H1 (cell line): Measurements from ENCODE around the gene ATF7. TPM values are rescaled to one million over a fixed set of nuclear protein-coding genes. Genes with fewer than 3 reads are reported as not detected.

Experiments
- CTCF ChIA-PET: fragments of 300-600 bp; sonication (Branson Sonifier 250); formaldehyde crosslinking; loops from one replicate; lab custom pipeline; 2021; ENCODE audit not compliant: partially characterized antibody; lab: Charles Lee
- POLR2A ChIA-PET: fragments of 300-600 bp; sonication (Branson Sonifier 250); formaldehyde crosslinking; loops from one replicate; lab custom pipeline; 2021; ENCODE audit warnings: inconsistent platforms; ENCODE audit not compliant: partially characterized antibody; lab: Charles Lee
- DNase-seq, 2 experiments: peaks; one replicate each; pipeline versions ENCODE4 v3.0.0 to v3.0.0-alpha.2; 2010 to 2022; ENCODE audit warnings: low spot score in 2 of 2, low read depth in 1 of 2, mixed read lengths in 1 of 2
- FAIRE-seq: peaks from 2 replicates; lab custom pipeline; 2011; peaks lifted over from hg19 to GRCh38; lab: Jason Lieb, UNC
- H2AFZ ChIP-seq: 2 replicates; pipeline ENCODE4 v1.8.1; 2012; ENCODE audit warnings: low read length, inconsistent platforms
- H2AK5ac ChIP-seq: 2 replicates; pipeline ENCODE4 v1.6.1; 2013; ENCODE audit warnings: low read depth, low read length
- H2BK120ac ChIP-seq: replicated peaks from 2 replicates; pipeline ENCODE3; 2013; ENCODE audit warnings: low read depth, low read length, inconsistent platforms
- H2BK12ac ChIP-seq: 2 replicates; pipeline ENCODE4 v1.6.1; 2013; ENCODE audit warnings: low read depth, low read length
- H2BK15ac ChIP-seq: 2 replicates; pipeline ENCODE4 v1.6.1; 2013; ENCODE audit warnings: low read length
- H2BK20ac ChIP-seq: 2 replicates; pipeline ENCODE4 v1.6.1; 2013; ENCODE audit warnings: low read length
- H2BK5ac ChIP-seq: 2 replicates; pipeline ENCODE4 v1.6.1; 2013; ENCODE audit warnings: low read depth, low read length
- H3K14ac ChIP-seq: 2 replicates; pipeline ENCODE4 v1.6.1; 2013; ENCODE audit warnings: inconsistent platforms; ENCODE audit not compliant: insufficient read length
- H3K18ac ChIP-seq: 2 replicates; pipeline ENCODE4 v1.6.1; 2013; ENCODE audit warnings: low read length; ENCODE audit errors: extremely low read depth
- H3K23ac ChIP-seq: 2 replicates; pipeline ENCODE4 v1.6.1; 2013; ENCODE audit warnings: inconsistent platforms; ENCODE audit not compliant: insufficient read length
- H3K23me2 ChIP-seq: 2 replicates; pipeline ENCODE4 v1.6.1; 2013; ENCODE audit warnings: low read depth, low read length
- H3K27ac ChIP-seq: 2 replicates; pipeline ENCODE4 v1.6.1; 2011; ENCODE audit warnings: low read depth, low read length, inconsistent platforms
- H3K27me3 ChIP-seq, 4 experiments: replicated peaks in 1 of 4; 1 replicate in 1 of 4; 2 replicates in 3 of 4; pipeline versions ENCODE4 v1.6.1 to v1.8.1; 2011 to 2013; ENCODE audit warnings: low read length in 3 of 4, mild to moderate bottlenecking in 3 of 4, inconsistent platforms in 2 of 4, mixed read lengths in 2 of 4, moderate library complexity in 1 of 4; ENCODE audit not compliant: control insufficient read depth in 3 of 4, insufficient read depth in 3 of 4; ENCODE audit errors: extremely low read depth in 1 of 4
- H3K36me3 ChIP-seq, 4 experiments: 2 replicates each; pipeline versions ENCODE4 v1.6.1 to v1.8.1; 2011 to 2013; ENCODE audit warnings: mild to moderate bottlenecking in 4 of 4, low read length in 3 of 4, moderate library complexity in 2 of 4, control low read depth in 1 of 4, inconsistent platforms in 1 of 4; ENCODE audit not compliant: insufficient read depth in 4 of 4, control insufficient read depth in 2 of 4
- H3K4ac ChIP-seq: replicated peaks from 2 replicates; pipeline ENCODE3; 2013; ENCODE audit warnings: low read length, low read depth, mixed read lengths, inconsistent platforms; ENCODE audit not compliant: insufficient read length
- H3K4me1 ChIP-seq, 4 experiments: replicated peaks in 1 of 4; 1 replicate in 1 of 4; 2 replicates in 3 of 4; pipeline versions ENCODE4 v1.6.1 to v1.8.1; 2011 to 2013; ENCODE audit warnings: low read length in 3 of 4, inconsistent platforms in 2 of 4, mixed read lengths in 1 of 4; ENCODE audit not compliant: insufficient read depth in 4 of 4, control insufficient read depth in 3 of 4
- H3K4me2 ChIP-seq, 2 experiments: 2 replicates each; pipeline versions ENCODE4 v1.6.1 to v1.8.1; 2011 to 2013; ENCODE audit warnings: low read depth in 2 of 2, low read length in 2 of 2, control low read depth in 1 of 2, inconsistent platforms in 1 of 2, mild to moderate bottlenecking in 1 of 2; ENCODE audit not compliant: insufficient read depth in 1 of 2
- H3K4me3 ChIP-seq, 4 experiments: fragments of 200-600, 300-600 bp in 1 of 4; sonication (generic), shearing (Covaris generic), sonication (Bioruptor Twin) in 1 of 4; 2 replicates each; pipeline versions ENCODE4 v1.5.1 to v1.8.1; 2011 to 2016; ENCODE audit warnings: low read length in 4 of 4, low read depth in 3 of 4, control low read depth in 2 of 4, inconsistent platforms in 2 of 4, mild to moderate bottlenecking in 2 of 4, mixed read lengths in 1 of 4, moderate library complexity in 1 of 4; ENCODE audit not compliant: insufficient read depth in 2 of 4; ENCODE audit errors: extremely low read depth in 1 of 4
- H3K56ac ChIP-seq: replicated peaks from 2 replicates; pipeline ENCODE3; 2013; ENCODE audit warnings: low read depth, mild to moderate bottlenecking, mixed read lengths, low read length, inconsistent platforms; ENCODE audit not compliant: insufficient read length
- H3K79me1 ChIP-seq: 2 replicates; pipeline ENCODE4 v1.6.1; 2013; ENCODE audit warnings: low read depth, low read length, control low read depth
- H3K79me2 ChIP-seq, 2 experiments: 2 replicates each; pipeline versions ENCODE4 v1.6.1 to v1.8.1; 2012 to 2013; ENCODE audit warnings: low read length in 2 of 2, mild to moderate bottlenecking in 2 of 2, inconsistent platforms in 1 of 2; ENCODE audit not compliant: insufficient read depth in 2 of 2, control insufficient read depth in 1 of 2
- H3K9ac ChIP-seq, 4 experiments: replicated peaks in 1 of 4; 1 replicate in 1 of 4; 2 replicates in 3 of 4; pipeline versions ENCODE4 v1.6.1 to v1.8.1; 2011 to 2013; ENCODE audit warnings: low read depth in 3 of 4, low read length in 3 of 4, control low read depth in 2 of 4, mild to moderate bottlenecking in 2 of 4, moderate library complexity in 2 of 4, inconsistent platforms in 1 of 4; ENCODE audit errors: extremely low read depth in 1 of 4
- H3K9me3 ChIP-seq, 2 experiments: 2 replicates each; pipeline versions ENCODE4 v1.6.1 to v1.8.1; 2012 to 2013; ENCODE audit warnings: mild to moderate bottlenecking in 2 of 2, moderate library complexity in 2 of 2, control low read depth in 1 of 2, inconsistent platforms in 1 of 2, low read depth in 1 of 2, low read length in 1 of 2, mixed read lengths in 1 of 2; ENCODE audit not compliant: insufficient read depth in 2 of 2
- H4K20me1 ChIP-seq, 2 experiments: replicated peaks in 1 of 2; 2 replicates each; pipeline versions ENCODE3 to v1.8.1; 2011 to 2013; ENCODE audit warnings: inconsistent platforms in 2 of 2, low read length in 2 of 2, mild to moderate bottlenecking in 1 of 2; ENCODE audit not compliant: insufficient read depth in 2 of 2, control insufficient read depth in 1 of 2
- H4K5ac ChIP-seq: 2 replicates; pipeline ENCODE4 v1.6.1; 2013; ENCODE audit warnings: low read length, low read depth, mixed read lengths, inconsistent platforms; ENCODE audit not compliant: insufficient read length
- H4K8ac ChIP-seq: 2 replicates; pipeline ENCODE4 v1.8.0; 2013; ENCODE audit warnings: mild to moderate bottlenecking, moderate library complexity, low read length, inconsistent platforms; ENCODE audit not compliant: insufficient read depth; ENCODE audit errors: extremely low read depth
- H4K91ac ChIP-seq: replicated peaks from 2 replicates; pipeline ENCODE3; 2013; ENCODE audit warnings: low read length, mixed read lengths, inconsistent platforms; ENCODE audit not compliant: insufficient read length
- BRCA1 ChIP-seq: IDR thresholded peaks from 2 replicates; pipeline ENCODE4 v1.6.1; 2012; ENCODE audit warnings: low read depth, low read length, improper control_type of control experiment
- CHD1 ChIP-seq: IDR thresholded peaks from 2 replicates; pipeline ENCODE4 v1.6.1; 2012; ENCODE audit warnings: low read depth, low read length, improper control_type of control experiment
- CHD2 ChIP-seq: IDR thresholded peaks from 2 replicates; pipeline ENCODE4 v1.6.1; 2012; ENCODE audit warnings: low read length, improper control_type of control experiment
- CTBP2 ChIP-seq: IDR thresholded peaks from 2 replicates; pipeline ENCODE4 v1.7.0; 2011; ENCODE audit warnings: borderline replicate concordance, mild to moderate bottlenecking, moderate library complexity, mixed read lengths, low read length; ENCODE audit not compliant: insufficient read depth, insufficient read length
- FOSL1 ChIP-seq: IDR thresholded peaks from 2 replicates; pipeline ENCODE4 v1.6.1; 2011; ENCODE audit warnings: mild to moderate bottlenecking, low read depth, low read length, moderate library complexity; ENCODE audit not compliant: insufficient read depth
- GTF2F1 ChIP-seq: IDR thresholded peaks from 2 replicates; pipeline ENCODE4 v1.6.1; 2012; ENCODE audit warnings: low read depth, low read length, improper control_type of control experiment, borderline replicate concordance
- JUN ChIP-seq: IDR thresholded peaks from 2 replicates; pipeline ENCODE4 v1.6.1; 2011; ENCODE audit warnings: low read depth, mild to moderate bottlenecking, improper control_type of control experiment, low read length
- KDM4A ChIP-seq: IDR thresholded peaks from one replicate; pipeline ENCODE4 v1.7.1; 2012; ENCODE audit warnings: low read depth, mild to moderate bottlenecking, moderate library complexity, low read length, inconsistent platforms; ENCODE audit not compliant: severe bottlenecking
- NRF1 ChIP-seq: IDR thresholded peaks from 2 replicates; pipeline ENCODE4 v1.6.1; 2011; ENCODE audit warnings: mild to moderate bottlenecking, low read depth, low read length, improper control_type of control experiment
- POLR2AphosphoS5 ChIP-seq: IDR thresholded peaks from 2 replicates; pipeline ENCODE4 v1.6.1; 2011; ENCODE audit warnings: low read depth, low read length
- SIN3A ChIP-seq, 2 experiments: IDR thresholded peaks in 1 of 2; conservative IDR thresholded peaks in 1 of 2; 2 replicates each; pipeline ENCODE4 v1.6.1; 2011 to 2012; ENCODE audit warnings: low read length in 2 of 2, improper control_type of control experiment in 1 of 2, low read depth in 1 of 2, mild to moderate bottlenecking in 1 of 2
- SP2 ChIP-seq: IDR thresholded peaks from 2 replicates; pipeline ENCODE4 v1.6.1; 2012; ENCODE audit warnings: mild to moderate bottlenecking, low read length, inconsistent platforms
- SRF ChIP-seq: IDR thresholded peaks from 2 replicates; pipeline ENCODE4 v1.6.1; 2011; ENCODE audit warnings: mild to moderate bottlenecking, low read depth, low read length, moderate library complexity
- ZNF274 ChIP-seq: IDR thresholded peaks from 2 replicates; pipeline ENCODE4 v1.7.0; 2012; ENCODE audit warnings: low read length, borderline replicate concordance; ENCODE audit errors: extremely low read depth
- WGBS, 2 experiments: shearing (Covaris generic) in 1 of 2; methylation state at CpG; one replicate each; pipeline versions ENCODE4 v1.1.6 to v1.1.7; 2013 to 2015; ENCODE audit warnings: low lambda C conversion rate in 2 of 2, mixed read lengths in 2 of 2, inconsistent platforms in 1 of 2, low coverage in 1 of 2, missing lambda C conversion rate in 1 of 2; ENCODE audit not compliant: insufficient replicate concordance in 2 of 2, insufficient coverage in 1 of 2, insufficient read length in 1 of 2; ENCODE audit errors: extremely low coverage in 1 of 2, missing lambda C conversion rate in 1 of 2; 5-methylcytosine and 5-hydroxymethylcytosine counted together
- polyA plus RNA-seq, 7 experiments: library from polyadenylated mRNA; depleted of rRNA in 3 of 7; stranded (reverse) in 5 of 7; unstranded in 2 of 7; fragments of >200 nt in 5 of 7; fragments of 200-250 nt in 2 of 7; gene quantifications; 1 replicate in 5 of 7; 2 replicates in 1 of 7; 4 replicates in 1 of 7; pipeline versions ENCODE4 v1.2.1 to v1.2.3, GENCODE V29; 2011 to 2013; ENCODE audit warnings: missing spikeins in 2 of 7, mixed read lengths in 2 of 7
- total RNA-seq: library from RNA; stranded (reverse); fragmentation: NEBNext Ultra II Directional; extraction: Animal tissue kit (Norgen Biotek cat#: 25700); gene quantifications from 2 replicates; pipeline ENCODE4 v1.2.1, GENCODE V29; 2021

Gene ATF7
- total and polyA plus RNA-seq, 2 of the 8 experiments (the other 6 are each of a cell fraction or from before 2014, with no cell fraction given) = 10.1 to 16.6 TPM

DNA sequence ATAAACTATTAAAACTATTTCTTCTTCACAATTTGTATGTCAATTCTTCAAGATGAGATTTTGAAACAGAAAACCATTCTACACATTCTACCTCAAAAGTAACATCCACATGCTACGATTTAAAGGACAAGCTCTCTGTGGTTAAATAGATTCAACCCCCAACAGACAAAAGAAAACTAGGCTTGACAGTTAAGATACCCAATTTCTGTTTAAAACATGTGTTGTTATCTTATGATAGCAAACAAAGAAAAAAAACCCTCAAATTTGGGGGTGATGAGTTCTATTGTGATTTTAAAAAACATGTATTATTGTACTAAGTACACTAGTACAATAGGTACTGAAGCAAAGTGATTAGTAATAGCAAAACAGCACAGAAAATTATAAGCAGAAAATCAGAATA, 33.8 kb downstream of the ATF7 start:
- Histone ChIP-seq H4K8ac (no peak overlapping the region), H2BK15ac (no peak overlapping the region), H3K4me3 (no peak overlapping the region), H3K79me1 (no peaks in the 10 kb centered on the region), H3K27ac (no peak overlapping the region), H2AFZ (no peak overlapping the region), H2BK12ac (no peak overlapping the region), H3K18ac (no peak overlapping the region), H3K56ac (no peak overlapping the region), H3K4me2 (no peak overlapping the region), H3K14ac (no peak overlapping the region), H4K20me1 (no peaks in the 10 kb centered on the region), H3K23me2 (no peaks in the 10 kb centered on the region), H3K4ac (no peak overlapping the region), H2BK20ac (no peak overlapping the region), H4K5ac (no peak overlapping the region), H2BK120ac (no peak overlapping the region), H3K36me3 (no peaks in the 10 kb centered on the region), H3K79me2 (no peaks in the 10 kb centered on the region), H4K91ac (no peak overlapping the region), H3K23ac (no peak overlapping the region), H3K9ac (no peak overlapping the region), H3K27me3 (no peaks in the 10 kb centered on the region), H2AK5ac (no peak overlapping the region), H2BK5ac (no peak overlapping the region), H3K9me3 (no peaks in the 10 kb centered on the region), H3K4me1 (peaks cover 0 to 6% (median 0%) of the 10 kb centered on the region in 4 experiments; a peak in 2 of 7 replicates)
- ChIA-PET CTCF (interaction anchor here (1.1 to 1.2 kb wide), 3 partner anchors 10 to 49 kb away, joined by 3 to 5 read pairs (median 4); no protein-coding TSS in a partner anchor), POLR2A (interaction anchor here (1.9 kb wide), 1 partner anchor 32 kb away, joined by 5 read pairs; no protein-coding TSS in a partner anchor)
- WGBS, 2 experiments = 83% methylated on average over 1 of the region's 1 CpG; no CpG with 5 or more reads in 1 of the 2 experiments
- FAIRE-seq (no peak), DNase-seq (no peak)
- TF ChIP-seq SRF (no peak), SIN3A (conservative IDR thresholded peaks at IDR 0.05 in 1 of 2, IDR thresholded peaks at IDR 0.05 in 1 of 2; ENCODE audit: low read depth in 1 of 2, low read length in 2 of 2) (no peak), CHD2 (no peak), FOSL1 (no peak), CTBP2 (no peak), BRCA1 (no peak), NRF1 (no peak), SP2 (no peak), ZNF274 (no peak), JUN (no peak), POLR2AphosphoS5 (no peak), GTF2F1 (no peak), KDM4A (no peak), CHD1 (no peak)
